DND-41 (cell line): ENCODE measurements around the gene POLA1.

Source experiments
- CTCF ChIP-seq: IDR thresholded peaks from 2 replicates; pipeline ENCODE4 v1.5.1; 2012; ENCODE audit warnings: borderline replicate concordance, low read length, moderate library complexity, mild to moderate bottlenecking; ENCODE audit not compliant: poor library complexity, severe bottlenecking; ENCODE audit errors: extremely low read depth
- EZH2 ChIP-seq: IDR thresholded peaks from 3 replicates; pipeline ENCODE4 v1.6.1; 2012; ENCODE audit warnings: borderline replicate concordance, low read depth, mild to moderate bottlenecking, moderate library complexity, low read length, inconsistent platforms; ENCODE audit not compliant: severe bottlenecking

GRCh38 chrX:25016361-25016671 is 322.6 kb downstream of the POLA1 start:
- TF ChIP-seq CTCF (no peak), EZH2 (no peak)
